SKM-1 treated with dmso at 0.1 percent for 144 hours (cell line): ENCODE measurements around the gene PRR9.
A peak's percentile ranks its signal among the peaks of the same experiment; 100 is the strongest.
"Not testable (repeated sequence)": the region's sequence is repeated elsewhere in the genome, so short reads cannot be mapped to it uniquely, and the experiment has no call there.

Source experiments
- DNase-seq: peaks from one replicate; lab custom pipeline; 2025; ENCODE audit not compliant: unreplicated experiment; lab: John Stamatoyannopoulos, UW

Gene PRR9

GRCh38 chr1:153229076-153229829 is 11.9 kb downstream of the PRR9 start:
- DNase-seq = not testable (repeated sequence)

GRCh38 chr1:153231363-153231762 is 14.0 kb downstream of the PRR9 start:
- peak; percentile 45 for DNase-seq

- DNase-seq = peak; percentile 54
Observed at GRCh38 chr1:153231785-153232184, 14.4 kb downstream of the PRR9 start.

GRCh38 chr1:153232553-153232952 is 15.2 kb downstream of the PRR9 start:
- peak; percentile 27 for DNase-seq

- DNase-seq = no peak
Observed at GRCh38 chr1:153233448-153233847, 16.1 kb downstream of the PRR9 start.

GRCh38 chr1:153238527-153238926 is 21.1 kb downstream of the PRR9 start:
- DNase-seq = no peak

GRCh38 chr1:153242160-153242559 is 24.8 kb downstream of the PRR9 start:
- no peak for DNase-seq

- DNase-seq = no peak
Observed at GRCh38 chr1:153245466-153245865, 28.1 kb downstream of the PRR9 start.

GRCh38 chr1:153246018-153246417 is 28.6 kb downstream of the PRR9 start:
- DNase-seq = no peak

- no peak for DNase-seq
Observed at GRCh38 chr1:153246825-153247224, 29.4 kb downstream of the PRR9 start.

- DNase-seq = no peak
Observed at GRCh38 chr1:153248176-153248879, 30.9 kb downstream of the PRR9 start.

GRCh38 chr1:153250166-153250565 is 32.8 kb downstream of the PRR9 start:
- DNase-seq = no peak

GRCh38 chr1:153251087-153251486 is 33.7 kb downstream of the PRR9 start:
- DNase-seq = no peak

GRCh38 chr1:153251562-153251961 is 34.2 kb downstream of the PRR9 start:
- no peak for DNase-seq

GRCh38 chr1:153251988-153252387 is 34.6 kb downstream of the PRR9 start:
- no peak for DNase-seq

GRCh38 chr1:153253076-153253475 is 35.7 kb downstream of the PRR9 start:
- no peak for DNase-seq

- no peak for DNase-seq
Observed at GRCh38 chr1:153253693-153254092, 36.3 kb downstream of the PRR9 start.

- no peak for DNase-seq
Observed at GRCh38 chr1:153259387-153259786, 42.0 kb downstream of the PRR9 start, which contains the start of gene LORICRIN. TSS of gene LORICRIN (plus strand) at chr1:153259687. CDS start at chr1:153260950, 1,263 bp downstream.

GRCh38 chr1:153260585-153261280 is 43.3 kb downstream of the PRR9 start:
- DNase-seq = no peak

- no peak for DNase-seq
Observed at GRCh38 chr1:153261281-153262069, 44.1 kb downstream of the PRR9 start.

- no peak for DNase-seq
Observed at GRCh38 chr1:153262070-153262366, 44.6 kb downstream of the PRR9 start.
